ENCODE data around the gene CCDC88C. TPM values are rescaled to one million over a fixed set of nuclear protein-coding genes. Genes with fewer than 3 reads are reported as not detected.

CCDC88C gene
- total RNA-seq, 2 experiments from 2014 or later = 269 to 287 TPM

DNA sequence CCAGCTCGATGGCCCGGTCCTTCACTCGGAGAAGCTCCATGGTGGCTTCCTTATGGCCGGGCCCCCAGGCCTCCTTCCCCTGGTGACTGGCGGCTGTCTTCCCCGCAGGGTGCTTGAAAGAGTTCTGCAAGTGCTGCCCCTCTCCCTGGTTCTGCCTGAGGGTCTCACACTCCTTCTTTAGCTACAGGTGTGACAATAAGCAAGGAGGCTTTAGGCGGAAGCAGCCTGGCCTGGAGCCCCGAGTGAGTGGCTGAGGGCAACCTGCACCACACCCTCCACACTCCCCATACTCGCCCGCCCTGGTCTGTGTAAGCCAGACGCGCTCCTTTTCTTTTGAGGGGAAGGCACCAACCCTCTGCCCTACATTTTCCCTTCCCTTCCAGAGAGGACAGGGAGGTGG lies 110.6 kb downstream of the CCDC88C start:
- no peak for ATAC-seq (ENCODE audit: poor library complexity)
- Mint-ChIP-seq H3K9me3 (no peaks in the 10 kb centered on the region), H3K27ac (peak overlapping the region; percentile 61), H3K27me3 (no peaks in the 10 kb centered on the region), H3K4me3 (no peak overlapping the region), H3K36me3 (ENCODE audit: low read depth) (peaks cover 97% of the 10 kb centered on the region), H3K4me1 (ENCODE audit: low read depth) (peaks cover 34% of the 10 kb centered on the region)
- no peak overlapping the region for H3K27ac ChIP-seq (ENCODE audit: low read depth in 1 of 2, low read length in 2 of 2)
- intact Hi-C loops (cut with DNase I, micrococcal nuclease) = no loop called here
- H3K4me1 ChIP-seq (ENCODE audit: insufficient read depth, low read length) = peaks cover 49% of the 10 kb centered on the region
- no peak overlapping the region for H3K4me3 ChIP-seq (ENCODE audit: low read length)
- TF ChIP-seq, protein P1, sequence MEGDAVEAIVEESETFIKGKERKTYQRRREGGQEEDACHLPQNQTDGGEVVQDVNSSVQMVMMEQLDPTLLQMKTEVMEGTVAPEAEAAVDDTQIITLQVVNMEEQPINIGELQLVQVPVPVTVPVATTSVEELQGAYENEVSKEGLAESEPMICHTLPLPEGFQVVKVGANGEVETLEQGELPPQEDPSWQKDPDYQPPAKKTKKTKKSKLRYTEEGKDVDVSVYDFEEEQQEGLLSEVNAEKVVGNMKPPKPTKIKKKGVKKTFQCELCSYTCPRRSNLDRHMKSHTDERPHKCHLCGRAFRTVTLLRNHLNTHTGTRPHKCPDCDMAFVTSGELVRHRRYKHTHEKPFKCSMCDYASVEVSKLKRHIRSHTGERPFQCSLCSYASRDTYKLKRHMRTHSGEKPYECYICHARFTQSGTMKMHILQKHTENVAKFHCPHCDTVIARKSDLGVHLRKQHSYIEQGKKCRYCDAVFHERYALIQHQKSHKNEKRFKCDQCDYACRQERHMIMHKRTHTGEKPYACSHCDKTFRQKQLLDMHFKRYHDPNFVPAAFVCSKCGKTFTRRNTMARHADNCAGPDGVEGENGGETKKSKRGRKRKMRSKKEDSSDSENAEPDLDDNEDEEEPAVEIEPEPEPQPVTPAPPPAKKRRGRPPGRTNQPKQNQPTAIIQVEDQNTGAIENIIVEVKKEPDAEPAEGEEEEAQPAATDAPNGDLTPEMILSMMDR (IDR thresholded peaks at IDR 0.05) = no peak
- no peaks in the 10 kb centered on the region for H3K27me3 ChIP-seq (ENCODE audit: control insufficient read depth in 1 of 2, insufficient read depth in 2 of 2, low read length in 2 of 2)
- H3K9me3 ChIP-seq (ENCODE audit: control insufficient read depth in 1 of 2, insufficient read depth in 1 of 2, low read length in 2 of 2) = no peaks in the 10 kb centered on the region
- ChIA-PET CTCF (no interaction called here), POLR2A (no interaction called here)
- DNase-seq = no peak
- H3K36me3 ChIP-seq (ENCODE audit: insufficient read depth, low read length) = peaks cover 95% of the 10 kb centered on the region

DNA sequence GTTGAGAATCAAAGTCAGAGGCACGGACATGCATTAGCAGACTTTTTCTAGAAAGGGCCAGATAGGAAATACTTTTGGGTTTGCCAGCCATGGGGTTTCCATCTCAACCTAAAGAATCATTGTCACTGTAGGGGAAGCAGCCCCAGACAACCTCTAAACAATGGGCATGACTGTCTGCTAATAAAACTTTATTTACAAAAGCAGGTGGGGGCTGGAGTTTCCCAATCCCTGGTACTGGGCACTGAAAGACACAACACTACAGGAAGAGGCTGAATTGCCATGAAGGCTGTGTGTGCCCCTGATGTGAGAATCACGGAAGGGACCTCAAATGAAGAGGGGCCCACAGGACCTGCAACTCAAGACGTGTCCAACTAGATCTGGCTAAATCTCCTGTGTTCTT lies 111.1 kb downstream of the CCDC88C start:
- POLR2A ChIA-PET = no interaction called here
- Mint-ChIP-seq H3K4me3 (no peak overlapping the region), H3K36me3 (ENCODE audit: low read depth) (peaks cover 100% of the 10 kb centered on the region), H3K27me3 (no peaks in the 10 kb centered on the region), H3K4me1 (ENCODE audit: low read depth) (peaks cover 38% of the 10 kb centered on the region), H3K27ac (peak overlapping the region; percentile 20), H3K9me3 (no peaks in the 10 kb centered on the region)
- H3K36me3 ChIP-seq (ENCODE audit: insufficient read depth, low read length) = peaks cover 97% of the 10 kb centered on the region
- TF ChIP-seq, protein P1 (IDR thresholded peaks at IDR 0.05) = no peak
- H3K27ac ChIP-seq (ENCODE audit: low read depth in 1 of 2, low read length in 2 of 2) = peak overlapping the region in 1 of 2 donors; percentile 18
- CTCF ChIA-PET = no interaction called here
- no peaks in the 10 kb centered on the region for H3K27me3 ChIP-seq (ENCODE audit: control insufficient read depth in 1 of 2, insufficient read depth in 2 of 2, low read length in 2 of 2)
- peaks cover 47% of the 10 kb centered on the region for H3K4me1 ChIP-seq (ENCODE audit: insufficient read depth, low read length)
- intact Hi-C loops (cut with DNase I, micrococcal nuclease) = no loop called here
- no peaks in the 10 kb centered on the region for H3K9me3 ChIP-seq (ENCODE audit: control insufficient read depth in 1 of 2, insufficient read depth in 1 of 2, low read length in 2 of 2)
- DNase-seq (no peak), ATAC-seq (ENCODE audit: poor library complexity) (no peak)
- no peak overlapping the region for H3K4me3 ChIP-seq (ENCODE audit: low read length)

DNA sequence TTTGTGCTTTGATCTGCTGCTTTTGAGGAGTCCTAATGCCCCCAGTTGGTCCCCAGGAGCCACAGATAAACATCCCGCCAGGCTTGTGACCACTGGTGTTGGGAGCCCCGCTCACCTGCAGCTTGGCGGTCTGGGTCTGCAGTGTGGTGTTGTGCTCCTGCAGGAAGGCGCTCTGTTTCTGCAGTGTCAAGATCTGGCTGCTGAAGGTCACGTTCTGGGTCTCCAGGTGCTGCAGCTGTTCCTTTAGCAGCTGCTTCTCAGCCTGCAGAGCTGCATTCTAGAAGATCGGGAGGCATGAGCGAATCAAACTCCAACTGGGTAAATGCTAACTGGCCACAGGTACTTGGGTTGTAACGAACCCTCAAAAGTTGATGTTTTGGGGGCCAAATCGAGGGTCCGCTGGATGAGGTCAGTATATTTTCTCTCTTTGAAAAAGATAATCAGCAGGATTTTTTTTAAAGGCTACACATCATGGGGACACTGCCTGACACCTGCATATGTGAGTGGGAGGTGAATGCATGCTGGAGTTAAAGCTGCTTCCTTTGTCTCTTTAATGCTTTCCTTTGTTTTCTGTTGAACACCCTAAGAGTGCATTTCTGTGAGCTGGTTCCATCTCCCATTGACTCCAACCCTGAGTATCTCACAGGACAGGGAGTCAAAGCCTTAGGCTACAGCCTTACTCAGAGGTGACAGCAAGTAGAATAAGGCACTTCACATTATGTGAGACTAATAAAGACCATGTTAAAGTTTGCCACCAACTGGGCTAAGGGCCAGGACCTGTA lies 111.8 kb downstream of the CCDC88C start:
- peaks cover 97% of the 10 kb centered on the region for H3K36me3 ChIP-seq (ENCODE audit: insufficient read depth, low read length)
- TF ChIP-seq, protein P1 (IDR thresholded peaks at IDR 0.05) = no peak
- Mint-ChIP-seq H3K27ac (peak overlapping the region; percentile 74), H3K36me3 (ENCODE audit: low read depth) (peaks cover 100% of the 10 kb centered on the region), H3K4me3 (no peak overlapping the region), H3K9me3 (no peaks in the 10 kb centered on the region), H3K4me1 (ENCODE audit: low read depth) (peaks cover 35% of the 10 kb centered on the region), H3K27me3 (no peaks in the 10 kb centered on the region)
- ChIA-PET CTCF (no interaction called here), POLR2A (no interaction called here)
- DNase-seq = no peak
- peak overlapping the region in 1 of 2 donors; percentile 18 for H3K27ac ChIP-seq (ENCODE audit: low read depth in 1 of 2, low read length in 2 of 2)
- ATAC-seq (ENCODE audit: poor library complexity) = no peak
- peaks cover 40% of the 10 kb centered on the region for H3K4me1 ChIP-seq (ENCODE audit: insufficient read depth, low read length)
- H3K4me3 ChIP-seq (ENCODE audit: low read length) = no peak overlapping the region
- no peaks in the 10 kb centered on the region for H3K9me3 ChIP-seq (ENCODE audit: control insufficient read depth in 1 of 2, insufficient read depth in 1 of 2, low read length in 2 of 2)
- intact Hi-C loops (cut with DNase I, micrococcal nuclease) = no loop called here
- no peaks in the 10 kb centered on the region for H3K27me3 ChIP-seq (ENCODE audit: control insufficient read depth in 1 of 2, insufficient read depth in 2 of 2, low read length in 2 of 2)
